HG03565 (cell line): ENCODE data around the gene C4orf54.

ENCODE experiments used
- ATAC-seq: cut with Tn5 transposase; IDR thresholded peaks from one replicate; pipeline ENCODE4 v1.9.1; 2021; ENCODE audit warnings: mild to moderate bottlenecking, moderate library complexity; ENCODE audit not compliant: unreplicated experiment

C4orf54 gene

GRCh38 chr4:99657798-99658197 lies at the start of gene C4orf54:
TSS of gene C4orf54 (minus strand) at chr4:99657828. CDS start at chr4:99654648, 3,180 bp downstream.
- ATAC-seq: no peak

GRCh38 chr4:99705891-99706290 lies 48.3 kb upstream of the C4orf54 start:
- ATAC-seq: no peak

- no peak for ATAC-seq
Measured at GRCh38 chr4:99696801-99697200, 39.2 kb upstream of the C4orf54 start.

GRCh38 chr4:99693140-99693539 lies 35.5 kb upstream of the C4orf54 start:
- ATAC-seq: no peak

- no peak for ATAC-seq
Measured at GRCh38 chr4:99690990-99691389, 33.4 kb upstream of the C4orf54 start.

GRCh38 chr4:99690472-99690871 lies 32.8 kb upstream of the C4orf54 start:
- ATAC-seq: no peak

GRCh38 chr4:99687120-99687519 lies 29.5 kb upstream of the C4orf54 start:
- ATAC-seq: no peak

- no peak for ATAC-seq
Measured at GRCh38 chr4:99685234-99685633, 27.6 kb upstream of the C4orf54 start.

- ATAC-seq: no peak
Measured at GRCh38 chr4:99683895-99684294, 26.3 kb upstream of the C4orf54 start.

GRCh38 chr4:99679976-99680375 lies 22.3 kb upstream of the C4orf54 start:
- ATAC-seq: no peak

GRCh38 chr4:99679204-99679603 lies 21.6 kb upstream of the C4orf54 start:
- ATAC-seq: no peak

GRCh38 chr4:99677161-99677560 lies 19.5 kb upstream of the C4orf54 start:
- ATAC-seq: no peak

- no peak for ATAC-seq
Measured at GRCh38 chr4:99670409-99671073, 12.9 kb upstream of the C4orf54 start.

GRCh38 chr4:99669084-99669483 lies 11.5 kb upstream of the C4orf54 start:
- ATAC-seq: no peak

GRCh38 chr4:99668472-99668871 lies 10.8 kb upstream of the C4orf54 start:
- ATAC-seq: no peak

- no peak for ATAC-seq
Measured at GRCh38 chr4:99665983-99666382, 8.4 kb upstream of the C4orf54 start.

- no peak for ATAC-seq
Measured at GRCh38 chr4:99664716-99665115, 7.1 kb upstream of the C4orf54 start.

- ATAC-seq: no peak
Measured at GRCh38 chr4:99661907-99662306, 4.3 kb upstream of the C4orf54 start.

- no peak for ATAC-seq
Measured at GRCh38 chr4:99658666-99659065, 1.0 kb upstream of the C4orf54 start.

GRCh38 chr4:99655308-99656081 lies 2.1 kb downstream of the C4orf54 start:
- ATAC-seq: no peak

GRCh38 chr4:99654361-99654761 lies 3.3 kb downstream of the C4orf54 start:
- ATAC-seq: no peak

- ATAC-seq: no peak
Measured at GRCh38 chr4:99653916-99654315, 3.7 kb downstream of the C4orf54 start.
